OCI-LY3 (cell line): ENCODE data around the gene KRTAP10-2.

Source experiments
- CTCF ChIP-seq: fragments of 200-600, 300-600 bp; sonication (generic); IDR thresholded peaks from 2 replicates; pipeline ENCODE4 v1.5.1; 2014; ENCODE audit warnings: antibody characterized with exemption, low read length, low read depth
- EZH2phosphoT487 ChIP-seq: fragments of 200-600 bp; shearing (Covaris generic); IDR thresholded peaks from 2 replicates; pipeline ENCODE4 v1.6.1; 2018; ENCODE audit warnings: antibody characterized with exemption, mixed run types, low read depth

- TF ChIP-seq CTCF (no peak), EZH2phosphoT487 (no peak)
Measured at GRCh38 chr21:44521928-44522752, 29.2 kb downstream of the KRTAP10-2 start.
